H1 (cell line): Measurements from ENCODE around the gene PRKAG1. TPM values are rescaled to one million over a fixed set of nuclear protein-coding genes. Genes with fewer than 3 reads are reported as not detected.

Experiments
- CTCF ChIA-PET: fragments of 300-600 bp; sonication (Branson Sonifier 250); formaldehyde crosslinking; loops from one replicate; lab custom pipeline; 2021; ENCODE audit not compliant: partially characterized antibody; lab: Charles Lee
- POLR2A ChIA-PET: fragments of 300-600 bp; sonication (Branson Sonifier 250); formaldehyde crosslinking; loops from one replicate; lab custom pipeline; 2021; ENCODE audit warnings: inconsistent platforms; ENCODE audit not compliant: partially characterized antibody; lab: Charles Lee
- DNase-seq, 2 experiments: peaks; one replicate each; pipeline versions ENCODE4 v3.0.0 to v3.0.0-alpha.2; 2010 to 2022; ENCODE audit warnings: low spot score in 2 of 2, low read depth in 1 of 2, mixed read lengths in 1 of 2
- FAIRE-seq: peaks from 2 replicates; lab custom pipeline; 2011; peaks lifted over from hg19 to GRCh38; lab: Jason Lieb, UNC
- H2AFZ ChIP-seq: 2 replicates; pipeline ENCODE4 v1.8.1; 2012; ENCODE audit warnings: low read length, inconsistent platforms
- H2AK5ac ChIP-seq: 2 replicates; pipeline ENCODE4 v1.6.1; 2013; ENCODE audit warnings: low read depth, low read length
- H2BK120ac ChIP-seq: replicated peaks from 2 replicates; pipeline ENCODE3; 2013; ENCODE audit warnings: low read depth, low read length, inconsistent platforms
- H2BK12ac ChIP-seq: 2 replicates; pipeline ENCODE4 v1.6.1; 2013; ENCODE audit warnings: low read depth, low read length
- H2BK15ac ChIP-seq: 2 replicates; pipeline ENCODE4 v1.6.1; 2013; ENCODE audit warnings: low read length
- H2BK20ac ChIP-seq: 2 replicates; pipeline ENCODE4 v1.6.1; 2013; ENCODE audit warnings: low read length
- H2BK5ac ChIP-seq: 2 replicates; pipeline ENCODE4 v1.6.1; 2013; ENCODE audit warnings: low read depth, low read length
- H3K14ac ChIP-seq: 2 replicates; pipeline ENCODE4 v1.6.1; 2013; ENCODE audit warnings: inconsistent platforms; ENCODE audit not compliant: insufficient read length
- H3K18ac ChIP-seq: 2 replicates; pipeline ENCODE4 v1.6.1; 2013; ENCODE audit warnings: low read length; ENCODE audit errors: extremely low read depth
- H3K23ac ChIP-seq: 2 replicates; pipeline ENCODE4 v1.6.1; 2013; ENCODE audit warnings: inconsistent platforms; ENCODE audit not compliant: insufficient read length
- H3K23me2 ChIP-seq: 2 replicates; pipeline ENCODE4 v1.6.1; 2013; ENCODE audit warnings: low read depth, low read length
- H3K27ac ChIP-seq: 2 replicates; pipeline ENCODE4 v1.6.1; 2011; ENCODE audit warnings: low read depth, low read length, inconsistent platforms
- H3K27me3 ChIP-seq, 4 experiments: replicated peaks in 1 of 4; 1 replicate in 1 of 4; 2 replicates in 3 of 4; pipeline versions ENCODE4 v1.6.1 to v1.8.1; 2011 to 2013; ENCODE audit warnings: low read length in 3 of 4, mild to moderate bottlenecking in 3 of 4, inconsistent platforms in 2 of 4, mixed read lengths in 2 of 4, moderate library complexity in 1 of 4; ENCODE audit not compliant: control insufficient read depth in 3 of 4, insufficient read depth in 3 of 4; ENCODE audit errors: extremely low read depth in 1 of 4
- H3K36me3 ChIP-seq, 4 experiments: 2 replicates each; pipeline versions ENCODE4 v1.6.1 to v1.8.1; 2011 to 2013; ENCODE audit warnings: mild to moderate bottlenecking in 4 of 4, low read length in 3 of 4, moderate library complexity in 2 of 4, control low read depth in 1 of 4, inconsistent platforms in 1 of 4; ENCODE audit not compliant: insufficient read depth in 4 of 4, control insufficient read depth in 2 of 4
- H3K4ac ChIP-seq: replicated peaks from 2 replicates; pipeline ENCODE3; 2013; ENCODE audit warnings: low read length, low read depth, mixed read lengths, inconsistent platforms; ENCODE audit not compliant: insufficient read length
- H3K4me1 ChIP-seq, 4 experiments: replicated peaks in 1 of 4; 1 replicate in 1 of 4; 2 replicates in 3 of 4; pipeline versions ENCODE4 v1.6.1 to v1.8.1; 2011 to 2013; ENCODE audit warnings: low read length in 3 of 4, inconsistent platforms in 2 of 4, mixed read lengths in 1 of 4; ENCODE audit not compliant: insufficient read depth in 4 of 4, control insufficient read depth in 3 of 4
- H3K4me2 ChIP-seq, 2 experiments: 2 replicates each; pipeline versions ENCODE4 v1.6.1 to v1.8.1; 2011 to 2013; ENCODE audit warnings: low read depth in 2 of 2, low read length in 2 of 2, control low read depth in 1 of 2, inconsistent platforms in 1 of 2, mild to moderate bottlenecking in 1 of 2; ENCODE audit not compliant: insufficient read depth in 1 of 2
- H3K4me3 ChIP-seq, 4 experiments: fragments of 200-600, 300-600 bp in 1 of 4; sonication (generic), shearing (Covaris generic), sonication (Bioruptor Twin) in 1 of 4; 2 replicates each; pipeline versions ENCODE4 v1.5.1 to v1.8.1; 2011 to 2016; ENCODE audit warnings: low read length in 4 of 4, low read depth in 3 of 4, control low read depth in 2 of 4, inconsistent platforms in 2 of 4, mild to moderate bottlenecking in 2 of 4, mixed read lengths in 1 of 4, moderate library complexity in 1 of 4; ENCODE audit not compliant: insufficient read depth in 2 of 4; ENCODE audit errors: extremely low read depth in 1 of 4
- H3K56ac ChIP-seq: replicated peaks from 2 replicates; pipeline ENCODE3; 2013; ENCODE audit warnings: low read depth, mild to moderate bottlenecking, mixed read lengths, low read length, inconsistent platforms; ENCODE audit not compliant: insufficient read length
- H3K79me1 ChIP-seq: 2 replicates; pipeline ENCODE4 v1.6.1; 2013; ENCODE audit warnings: low read depth, low read length, control low read depth
- H3K79me2 ChIP-seq, 2 experiments: 2 replicates each; pipeline versions ENCODE4 v1.6.1 to v1.8.1; 2012 to 2013; ENCODE audit warnings: low read length in 2 of 2, mild to moderate bottlenecking in 2 of 2, inconsistent platforms in 1 of 2; ENCODE audit not compliant: insufficient read depth in 2 of 2, control insufficient read depth in 1 of 2
- H3K9ac ChIP-seq, 4 experiments: replicated peaks in 1 of 4; 1 replicate in 1 of 4; 2 replicates in 3 of 4; pipeline versions ENCODE4 v1.6.1 to v1.8.1; 2011 to 2013; ENCODE audit warnings: low read depth in 3 of 4, low read length in 3 of 4, control low read depth in 2 of 4, mild to moderate bottlenecking in 2 of 4, moderate library complexity in 2 of 4, inconsistent platforms in 1 of 4; ENCODE audit errors: extremely low read depth in 1 of 4
- H3K9me3 ChIP-seq, 2 experiments: 2 replicates each; pipeline versions ENCODE4 v1.6.1 to v1.8.1; 2012 to 2013; ENCODE audit warnings: mild to moderate bottlenecking in 2 of 2, moderate library complexity in 2 of 2, control low read depth in 1 of 2, inconsistent platforms in 1 of 2, low read depth in 1 of 2, low read length in 1 of 2, mixed read lengths in 1 of 2; ENCODE audit not compliant: insufficient read depth in 2 of 2
- H4K20me1 ChIP-seq, 2 experiments: replicated peaks in 1 of 2; 2 replicates each; pipeline versions ENCODE3 to v1.8.1; 2011 to 2013; ENCODE audit warnings: inconsistent platforms in 2 of 2, low read length in 2 of 2, mild to moderate bottlenecking in 1 of 2; ENCODE audit not compliant: insufficient read depth in 2 of 2, control insufficient read depth in 1 of 2
- H4K5ac ChIP-seq: 2 replicates; pipeline ENCODE4 v1.6.1; 2013; ENCODE audit warnings: low read length, low read depth, mixed read lengths, inconsistent platforms; ENCODE audit not compliant: insufficient read length
- H4K8ac ChIP-seq: 2 replicates; pipeline ENCODE4 v1.8.0; 2013; ENCODE audit warnings: mild to moderate bottlenecking, moderate library complexity, low read length, inconsistent platforms; ENCODE audit not compliant: insufficient read depth; ENCODE audit errors: extremely low read depth
- H4K91ac ChIP-seq: replicated peaks from 2 replicates; pipeline ENCODE3; 2013; ENCODE audit warnings: low read length, mixed read lengths, inconsistent platforms; ENCODE audit not compliant: insufficient read length
- ASH2L ChIP-seq: fragments of 200-600, 300-600 bp; sonication (generic); IDR thresholded peaks from one replicate; pipeline ENCODE4 v1.7.1; 2017; ENCODE audit warnings: low read length
- CBX5 ChIP-seq: fragments of 300-800, 300-1000 bp; sonication (generic); IDR thresholded peaks from 2 replicates; pipeline ENCODE4 v1.7.1; 2016; ENCODE audit warnings: antibody characterized with exemption, low read length, low read depth
- EZH2 ChIP-seq: fragments of 200-600 bp; sonication (generic); IDR thresholded peaks from 2 replicates; pipeline ENCODE4 v1.7.1; 2012; ENCODE audit warnings: low read depth, mild to moderate bottlenecking, moderate library complexity, low read length, inconsistent platforms; ENCODE audit not compliant: severe bottlenecking
- KDM1A ChIP-seq: fragments of 200-600, 300-600 bp; sonication (generic); IDR thresholded peaks from 2 replicates; pipeline ENCODE4 v1.7.1; 2016; ENCODE audit warnings: mild to moderate bottlenecking, low read length, borderline replicate concordance
- SUZ12 ChIP-seq: fragments of 200-600 bp; sonication (generic); IDR thresholded peaks from 2 replicates; pipeline ENCODE4 v1.6.1; 2012; ENCODE audit warnings: mild to moderate bottlenecking, inconsistent platforms, low read length, moderate library complexity, mixed read lengths
- WGBS, 2 experiments: shearing (Covaris generic) in 1 of 2; methylation state at CpG; one replicate each; pipeline versions ENCODE4 v1.1.6 to v1.1.7; 2013 to 2015; ENCODE audit warnings: low lambda C conversion rate in 2 of 2, mixed read lengths in 2 of 2, inconsistent platforms in 1 of 2, low coverage in 1 of 2, missing lambda C conversion rate in 1 of 2; ENCODE audit not compliant: insufficient replicate concordance in 2 of 2, insufficient coverage in 1 of 2, insufficient read length in 1 of 2; ENCODE audit errors: extremely low coverage in 1 of 2, missing lambda C conversion rate in 1 of 2; 5-methylcytosine and 5-hydroxymethylcytosine counted together
- polyA plus RNA-seq, 7 experiments: library from polyadenylated mRNA; depleted of rRNA in 3 of 7; stranded (reverse) in 5 of 7; unstranded in 2 of 7; fragments of >200 nt in 5 of 7; fragments of 200-250 nt in 2 of 7; gene quantifications; 1 replicate in 5 of 7; 2 replicates in 1 of 7; 4 replicates in 1 of 7; pipeline versions ENCODE4 v1.2.1 to v1.2.3, GENCODE V29; 2011 to 2013; ENCODE audit warnings: missing spikeins in 2 of 7, mixed read lengths in 2 of 7
- total RNA-seq: library from RNA; stranded (reverse); fragmentation: NEBNext Ultra II Directional; extraction: Animal tissue kit (Norgen Biotek cat#: 25700); gene quantifications from 2 replicates; pipeline ENCODE4 v1.2.1, GENCODE V29; 2021
- TF ChIP-seq, protein P1 (sequence below): IDR thresholded peaks from 2 replicates; pipeline ENCODE4 v1.6.1; 2012; ENCODE audit warnings: low read length, inconsistent platforms

Gene PRKAG1
- total and polyA plus RNA-seq, 2 of the 8 experiments (the other 6 are each of a cell fraction or from before 2014, with no cell fraction given): 38.6 to 57.5 TPM

DNA sequence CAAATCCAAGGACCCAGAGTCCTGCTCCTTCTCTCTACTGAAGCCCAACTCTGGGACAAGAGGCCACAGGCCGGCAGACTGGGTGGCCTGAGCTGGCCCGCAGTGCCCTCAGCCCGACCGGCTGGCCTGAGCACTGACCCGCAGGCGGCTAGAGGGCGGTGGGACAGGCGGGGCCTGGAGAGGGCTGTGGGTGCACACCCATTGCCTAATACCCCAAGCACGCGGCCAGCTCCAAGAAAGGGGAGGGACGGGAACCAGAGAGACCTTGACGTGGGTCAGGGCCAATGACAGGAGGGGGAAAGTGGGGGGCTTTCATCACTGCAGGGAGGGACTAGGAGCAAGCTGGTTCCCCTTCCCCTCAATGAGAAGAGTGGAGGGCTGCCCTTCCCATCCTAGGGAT lies 45.0 kb downstream of the PRKAG1 start:
- Histone ChIP-seq H2BK120ac (no peak overlapping the region), H3K4ac (no peak overlapping the region), H2BK15ac (peak overlapping the region; percentile 29; the same call in 1 of the 2 replicates), H3K9me3 (no peaks in the 10 kb centered on the region), H3K18ac (no peak overlapping the region), H3K14ac (no peak overlapping the region), H4K20me1 (peaks cover 4 to 19% of the 10 kb centered on the region in 2 experiments), H2BK5ac (no peak overlapping the region), H3K27ac (no peak overlapping the region), H3K9ac (no peak overlapping the region), H4K5ac (no peak overlapping the region), H2AFZ (no peak overlapping the region), H2BK20ac (no peak overlapping the region), H2BK12ac (no peak overlapping the region), H3K56ac (no peak overlapping the region), H2AK5ac (no peak overlapping the region), H4K91ac (no peak overlapping the region), H3K23me2 (peaks cover 11% of the 10 kb centered on the region), H3K79me2 (no peaks in the 10 kb centered on the region), H3K4me1 (peaks cover 11 to 30% (median 26%) of the 10 kb centered on the region in 4 experiments), H3K79me1 (no peaks in the 10 kb centered on the region), H3K36me3 (no peaks in the 10 kb centered on the region; a peak in 1 of 8 replicates), H3K23ac (no peak overlapping the region), H4K8ac (no peak overlapping the region; the same call in 1 of the 2 replicates), H3K4me3 (peak overlapping the region in 1 of 4 experiments; percentile 9; a peak in 1 of 8 replicates), H3K4me2 (peak overlapping the region; percentile 5 to 41), H3K27me3 (peaks cover 69 to 98% (median 96%) of the 10 kb centered on the region in 4 experiments)
- no peak for FAIRE-seq
- ChIA-PET POLR2A (interaction anchor here (0.6 to 2.3 kb wide), 6 partner anchors 11 to 154 kb away, joined by 3 to 5 read pairs (median 4); partner anchors contain the start of genes ARF3 and RND1), CTCF (interaction anchor here (0.6 to 40.8 kb wide), 20 partner anchors 8 to 1058 kb away, joined by 3 to 1336 read pairs (median 4); partner anchors contain the start of genes ARF3, DDN, RHEBL1 and RND1)
- WGBS, 2 experiments: 20% methylated on average over 12 of the region's 12 CpGs; no CpG with 5 or more reads in 1 of the 2 experiments
- DNase-seq: no peak
- TF ChIP-seq ASH2L: no peak
- TF ChIP-seq, protein P1, sequence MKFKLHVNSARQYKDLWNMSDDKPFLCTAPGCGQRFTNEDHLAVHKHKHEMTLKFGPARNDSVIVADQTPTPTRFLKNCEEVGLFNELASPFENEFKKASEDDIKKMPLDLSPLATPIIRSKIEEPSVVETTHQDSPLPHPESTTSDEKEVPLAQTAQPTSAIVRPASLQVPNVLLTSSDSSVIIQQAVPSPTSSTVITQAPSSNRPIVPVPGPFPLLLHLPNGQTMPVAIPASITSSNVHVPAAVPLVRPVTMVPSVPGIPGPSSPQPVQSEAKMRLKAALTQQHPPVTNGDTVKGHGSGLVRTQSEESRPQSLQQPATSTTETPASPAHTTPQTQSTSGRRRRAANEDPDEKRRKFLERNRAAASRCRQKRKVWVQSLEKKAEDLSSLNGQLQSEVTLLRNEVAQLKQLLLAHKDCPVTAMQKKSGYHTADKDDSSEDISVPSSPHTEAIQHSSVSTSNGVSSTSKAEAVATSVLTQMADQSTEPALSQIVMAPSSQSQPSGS: no peak
- TF ChIP-seq SUZ12: peak; percentile 17
- no peak for TF ChIP-seq CBX5
- TF ChIP-seq EZH2: peak; percentile 49
- TF ChIP-seq KDM1A: no peak
